IPS-18c (cell line): ENCODE data around the gene PLCD1.
A peak's percentile ranks its signal among the peaks of the same experiment; 100 is the strongest.
"Not testable (repeated sequence)": the region's sequence is repeated elsewhere in the genome, so short reads cannot be mapped to it uniquely, and the experiment has no call there.

ENCODE experiments used
- H3K4me3 ChIP-seq: 2 replicates; pipeline ENCODE4 v1.7.0; 2013; ENCODE audit warnings: low read depth, mild to moderate bottlenecking, low read length, moderate library complexity; ENCODE audit not compliant: insufficient read depth
- H3K9me3 ChIP-seq: one replicate; pipeline ENCODE4 v1.6.1; 2013; ENCODE audit warnings: mild to moderate bottlenecking, low read length, moderate library complexity; ENCODE audit not compliant: control insufficient read depth, insufficient read depth

PLCD1 gene

GRCh38 chr3:38029400-38030125 is at the start of gene PLCD1:
Gene PLCD1, minus strand, starts transcription at chr3:38029642. Its CDS starts 103 bp downstream, at chr3:38029539.
- Histone ChIP-seq H3K4me3 (peak within 1 kb of the TSS; percentile 72), H3K9me3 (no peaks in the 10 kb centered on the region)

- not testable (repeated sequence) for H3K4me3 ChIP-seq, H3K9me3 ChIP-seq
Measured at GRCh38 chr3:38077073-38077472, 47.6 kb upstream of the PLCD1 start.

GRCh38 chr3:38070013-38070412 is 40.6 kb upstream of the PLCD1 start:
- H3K9me3 ChIP-seq = peaks cover 2% of the 10 kb centered on the region

GRCh38 chr3:38067508-38068233 is 38.2 kb upstream of the PLCD1 start:
- H3K4me3 ChIP-seq = no peak overlapping the region
- H3K9me3 ChIP-seq = peaks cover 2% of the 10 kb centered on the region

More at GRCh38 chr3:38070013-38070412, 40.6 kb upstream of the PLCD1 start:
- no peak overlapping the region; the same call in 1 of the 2 replicates for H3K4me3 ChIP-seq

- not testable (repeated sequence) for H3K4me3 ChIP-seq, H3K9me3 ChIP-seq
Measured at GRCh38 chr3:38064453-38064852, 35.0 kb upstream of the PLCD1 start.

GRCh38 chr3:38062809-38063208 is 33.4 kb upstream of the PLCD1 start:
- H3K9me3 ChIP-seq = no peaks in the 10 kb centered on the region

GRCh38 chr3:38059591-38059990 is 30.1 kb upstream of the PLCD1 start:
- Histone ChIP-seq H3K4me3 (no peak overlapping the region), H3K9me3 (no peaks in the 10 kb centered on the region)

More at GRCh38 chr3:38062809-38063208, 33.4 kb upstream of the PLCD1 start:
- no peak overlapping the region for H3K4me3 ChIP-seq

GRCh38 chr3:38059148-38059547 is 29.7 kb upstream of the PLCD1 start:
- no peaks in the 10 kb centered on the region for H3K9me3 ChIP-seq
- no peak overlapping the region for H3K4me3 ChIP-seq

- Histone ChIP-seq H3K9me3 (peaks cover 5% of the 10 kb centered on the region), H3K4me3 (no peak overlapping the region)
Measured at GRCh38 chr3:38054499-38055001, 25.1 kb upstream of the PLCD1 start.

- not testable (repeated sequence) for H3K4me3 ChIP-seq
Measured at GRCh38 chr3:38053813-38054498, 24.5 kb upstream of the PLCD1 start.

GRCh38 chr3:38053286-38053685 is 23.8 kb upstream of the PLCD1 start:
- H3K9me3 ChIP-seq, H3K4me3 ChIP-seq: not testable (repeated sequence)

More at GRCh38 chr3:38053813-38054498, 24.5 kb upstream of the PLCD1 start:
- not testable (repeated sequence) for H3K9me3 ChIP-seq

- no peak overlapping the region for H3K4me3 ChIP-seq
- peaks cover 5% of the 10 kb centered on the region for H3K9me3 ChIP-seq
Measured at GRCh38 chr3:38051131-38051530, 21.7 kb upstream of the PLCD1 start.

GRCh38 chr3:38049358-38050126 is 20.1 kb upstream of the PLCD1 start:
- Histone ChIP-seq H3K4me3 (no peak overlapping the region), H3K9me3 (peaks cover 5% of the 10 kb centered on the region)

GRCh38 chr3:38047896-38048295 is 18.5 kb upstream of the PLCD1 start:
- peaks cover 5% of the 10 kb centered on the region for H3K9me3 ChIP-seq
- no peak overlapping the region for H3K4me3 ChIP-seq

- Histone ChIP-seq H3K9me3 (peaks cover 2% of the 10 kb centered on the region), H3K4me3 (no peak overlapping the region)
Measured at GRCh38 chr3:38046821-38047220, 17.4 kb upstream of the PLCD1 start.

- Histone ChIP-seq H3K9me3 (no peaks in the 10 kb centered on the region), H3K4me3 (no peak overlapping the region)
Measured at GRCh38 chr3:38046027-38046426, 16.6 kb upstream of the PLCD1 start.

- Histone ChIP-seq H3K9me3 (no peaks in the 10 kb centered on the region), H3K4me3 (no peak overlapping the region)
Measured at GRCh38 chr3:38043486-38043885, 14.0 kb upstream of the PLCD1 start.
